H1 (cell line): ENCODE measurements around the gene NOS1AP.

Experiments
- ATF2 ChIP-seq: IDR thresholded peaks from 2 replicates; pipeline ENCODE4 v1.6.1; 2012; ENCODE audit warnings: low read length, inconsistent platforms
- ATF3 ChIP-seq: IDR thresholded peaks from 2 replicates; pipeline ENCODE4 v1.6.1; 2011; ENCODE audit warnings: low read depth, mild to moderate bottlenecking, low read length; ENCODE audit not compliant: insufficient read depth
- BRCA1 ChIP-seq: IDR thresholded peaks from 2 replicates; pipeline ENCODE4 v1.6.1; 2012; ENCODE audit warnings: low read depth, low read length, improper control_type of control experiment
- CBX8 ChIP-seq: fragments of 300-800, 300-1000 bp; sonication (generic); IDR thresholded peaks from 2 replicates; pipeline ENCODE4 v1.7.1; 2016; ENCODE audit warnings: low read depth, low read length, borderline replicate concordance
- CHD2 ChIP-seq: IDR thresholded peaks from 2 replicates; pipeline ENCODE4 v1.6.1; 2012; ENCODE audit warnings: low read length, improper control_type of control experiment
- HDAC2 ChIP-seq, 2 experiments: fragments of 300-600 bp in 1 of 2; sonication (generic) in 1 of 2; IDR thresholded peaks; 2 replicates each; pipeline ENCODE4 v1.6.1; 2011 to 2012; ENCODE audit warnings: low read depth in 2 of 2, low read length in 2 of 2, mild to moderate bottlenecking in 2 of 2, moderate library complexity in 2 of 2, borderline replicate concordance in 1 of 2, inconsistent platforms in 1 of 2
- JUND ChIP-seq: IDR thresholded peaks from 2 replicates; pipeline ENCODE4 v1.6.1; 2011; ENCODE audit warnings: mild to moderate bottlenecking, improper control_type of control experiment, low read length
- MAX ChIP-seq: IDR thresholded peaks from 2 replicates; pipeline ENCODE4 v1.6.1; 2012; ENCODE audit warnings: inconsistent platforms
- POLR2AphosphoS5 ChIP-seq: IDR thresholded peaks from 2 replicates; pipeline ENCODE4 v1.6.1; 2011; ENCODE audit warnings: low read depth, low read length
- SRF ChIP-seq: IDR thresholded peaks from 2 replicates; pipeline ENCODE4 v1.6.1; 2011; ENCODE audit warnings: mild to moderate bottlenecking, low read depth, low read length, moderate library complexity
- TAF7 ChIP-seq: optimal IDR thresholded peaks from 2 replicates; pipeline ENCODE3; 2011; ENCODE audit warnings: low read depth, mild to moderate bottlenecking, inconsistent platforms, low read length, moderate library complexity, borderline replicate concordance
- USF2 ChIP-seq: IDR thresholded peaks from 2 replicates; pipeline ENCODE4 v1.6.1; 2011; ENCODE audit warnings: low read length, improper control_type of control experiment
- TF ChIP-seq, protein P1 (sequence below), 3 experiments: IDR thresholded peaks; 1 replicate in 2 of 3; 2 replicates in 1 of 3; pipeline versions ENCODE4 v1.5.1 to v1.6.1; 2011; ENCODE audit warnings: low read length in 3 of 3, mild to moderate bottlenecking in 3 of 3, inconsistent platforms in 2 of 3, low read depth in 1 of 3, moderate library complexity in 1 of 3; ENCODE audit not compliant: insufficient read depth in 1 of 3; ENCODE audit errors: control extremely low read depth in 1 of 3

- TF ChIP-seq POLR2AphosphoS5 (no peak), BRCA1 (no peak), SRF (no peak), CHD2 (no peak), ATF3 (no peak), MAX (no peak), JUND (no peak), HDAC2 (IDR thresholded peaks at IDR 0.05; ENCODE audit: borderline replicate concordance in 1 of 2, low read depth in 2 of 2, low read length in 2 of 2) (no peak), TAF7 (no peak), USF2 (no peak), CBX8 (no peak), ATF2 (no peak)
- TF ChIP-seq, protein P1, sequence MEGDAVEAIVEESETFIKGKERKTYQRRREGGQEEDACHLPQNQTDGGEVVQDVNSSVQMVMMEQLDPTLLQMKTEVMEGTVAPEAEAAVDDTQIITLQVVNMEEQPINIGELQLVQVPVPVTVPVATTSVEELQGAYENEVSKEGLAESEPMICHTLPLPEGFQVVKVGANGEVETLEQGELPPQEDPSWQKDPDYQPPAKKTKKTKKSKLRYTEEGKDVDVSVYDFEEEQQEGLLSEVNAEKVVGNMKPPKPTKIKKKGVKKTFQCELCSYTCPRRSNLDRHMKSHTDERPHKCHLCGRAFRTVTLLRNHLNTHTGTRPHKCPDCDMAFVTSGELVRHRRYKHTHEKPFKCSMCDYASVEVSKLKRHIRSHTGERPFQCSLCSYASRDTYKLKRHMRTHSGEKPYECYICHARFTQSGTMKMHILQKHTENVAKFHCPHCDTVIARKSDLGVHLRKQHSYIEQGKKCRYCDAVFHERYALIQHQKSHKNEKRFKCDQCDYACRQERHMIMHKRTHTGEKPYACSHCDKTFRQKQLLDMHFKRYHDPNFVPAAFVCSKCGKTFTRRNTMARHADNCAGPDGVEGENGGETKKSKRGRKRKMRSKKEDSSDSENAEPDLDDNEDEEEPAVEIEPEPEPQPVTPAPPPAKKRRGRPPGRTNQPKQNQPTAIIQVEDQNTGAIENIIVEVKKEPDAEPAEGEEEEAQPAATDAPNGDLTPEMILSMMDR (IDR thresholded peaks at IDR 0.05; ENCODE audit: control extremely low read depth in 1 of 3, insufficient read depth in 1 of 3, low read depth in 1 of 3, low read length in 3 of 3): no peak
Measured at GRCh38 chr1:162373072-162373427, 303.6 kb downstream of the NOS1AP start.
